Central memory CD8-positive, alpha-beta T cell (primary cell): ENCODE data around the gene GPRIN1.

Experiments
- ATAC-seq: fragments of 150-1000 bp; cut with Tn5 transposase; replicated peaks from 2 replicates; pipeline ENCODE4 v1.10.0; 2022; ENCODE audit warnings: mild to moderate bottlenecking, moderate FRiP score, moderate number of reproducible peaks; ENCODE audit not compliant: poor library complexity, severe bottlenecking; ENCODE audit errors: extremely low read depth
- DNase-seq, 2 donors: peaks; one replicate each; pipeline ENCODE4 v3.0.0; 2021; ENCODE audit warnings: low spot score in 2 of 2
- H3K27ac Mint-ChIP-seq: one replicate; pipeline ENCODE4 v1.8.0; 2022; ENCODE audit warnings: low read depth, mild to moderate bottlenecking, moderate library complexity, mixed read lengths
- H3K27me3 Mint-ChIP-seq: one replicate; pipeline ENCODE4 v1.8.0; 2022; ENCODE audit warnings: mixed read lengths
- H3K36me3 Mint-ChIP-seq: one replicate; pipeline ENCODE4 v1.8.0; 2022; ENCODE audit warnings: mild to moderate bottlenecking, moderate library complexity, mixed read lengths; ENCODE audit not compliant: insufficient read depth
- H3K4me1 Mint-ChIP-seq: one replicate; pipeline ENCODE4 v1.8.0; 2022; ENCODE audit warnings: mixed read lengths
- H3K4me3 Mint-ChIP-seq: one replicate; pipeline ENCODE4 v1.8.0; 2022; ENCODE audit warnings: mild to moderate bottlenecking, moderate library complexity, mixed read lengths
- H3K9me3 Mint-ChIP-seq: one replicate; pipeline ENCODE4 v1.8.0; 2022; ENCODE audit warnings: mixed read lengths

Gene GPRIN1

DNA sequence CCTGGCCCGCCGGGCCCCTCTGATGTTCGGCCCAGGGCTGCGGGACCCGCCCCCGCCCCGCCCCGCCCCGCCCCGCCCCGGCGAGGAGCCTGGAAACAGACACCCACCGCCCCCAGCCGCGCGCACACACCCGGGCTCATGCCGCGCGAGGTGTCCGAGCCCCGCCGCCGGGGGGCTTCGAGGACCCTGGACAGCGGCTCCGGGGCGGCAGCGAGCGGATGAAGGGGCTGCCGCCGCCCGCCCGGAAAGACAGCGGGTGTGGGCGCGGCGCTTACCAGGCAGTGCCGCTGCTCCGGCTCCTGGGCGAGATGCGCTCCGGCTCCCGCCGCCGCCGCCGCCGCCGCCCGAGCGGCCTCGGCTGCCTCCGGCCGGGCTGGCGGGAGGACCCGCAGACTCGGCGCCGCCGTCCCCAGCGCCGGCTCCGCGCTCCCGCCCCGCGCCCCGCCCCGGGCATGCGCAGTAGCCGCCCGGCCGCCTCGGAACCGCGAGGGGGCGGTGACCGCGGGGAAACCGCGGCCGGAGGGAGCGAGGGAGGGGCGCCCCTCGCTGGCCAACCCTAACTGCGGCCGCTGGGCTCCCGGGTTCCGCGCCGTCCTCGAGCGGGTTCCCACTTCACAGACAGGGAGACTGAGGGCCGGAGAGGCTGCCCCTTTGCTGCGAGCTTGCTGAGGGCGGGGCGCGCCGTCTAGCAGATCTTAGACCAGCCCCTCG lies at the start of gene GPRIN1:
GPRIN1 (minus strand) TSS at position 433 of the 711 bp plus-strand sequence. CDS start 10,322 bp downstream, outside the sequence.
- peaks cover 2% of the 10 kb centered on the region for H3K36me3 Mint-ChIP-seq
- peaks cover 29% of the 10 kb centered on the region for H3K27me3 Mint-ChIP-seq
- H3K9me3 Mint-ChIP-seq, result no peaks in the 10 kb centered on the region
- peak within 1 kb of the TSS; percentile 85 for H3K4me3 Mint-ChIP-seq
- peak in 1 of 2 donors; percentile 28 for DNase-seq
- peak; percentile 75 for ATAC-seq
- H3K4me1 Mint-ChIP-seq, result peaks cover 9% of the 10 kb centered on the region
- H3K27ac Mint-ChIP-seq, result peak within 1 kb of the TSS; percentile 52

DNA sequence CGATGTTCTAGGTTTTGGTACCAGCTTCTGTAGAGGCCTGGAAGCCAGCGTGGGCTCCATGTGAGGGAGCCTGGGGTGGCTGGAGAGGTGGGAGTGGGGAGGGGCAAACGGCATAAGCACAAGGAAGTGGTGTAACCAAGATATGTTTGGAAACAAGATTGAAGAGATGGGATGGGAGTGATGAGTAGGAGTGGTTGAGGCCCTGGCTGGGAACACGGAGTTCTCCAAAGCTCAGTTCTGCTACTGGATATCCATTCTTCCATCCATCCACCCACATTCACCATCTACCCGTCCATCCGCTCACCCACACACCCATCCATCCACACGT lies 49.5 kb upstream of the GPRIN1 start:
- peaks cover 18% of the 10 kb centered on the region for H3K4me1 Mint-ChIP-seq
- peaks cover 7% of the 10 kb centered on the region for H3K36me3 Mint-ChIP-seq
- peak overlapping the region; percentile 73 for H3K4me3 Mint-ChIP-seq
- DNase-seq (no peak), ATAC-seq (no peak)
- no peak overlapping the region for H3K27ac Mint-ChIP-seq
- peaks cover 10% of the 10 kb centered on the region for H3K27me3 Mint-ChIP-seq
- no peaks in the 10 kb centered on the region for H3K9me3 Mint-ChIP-seq

DNA sequence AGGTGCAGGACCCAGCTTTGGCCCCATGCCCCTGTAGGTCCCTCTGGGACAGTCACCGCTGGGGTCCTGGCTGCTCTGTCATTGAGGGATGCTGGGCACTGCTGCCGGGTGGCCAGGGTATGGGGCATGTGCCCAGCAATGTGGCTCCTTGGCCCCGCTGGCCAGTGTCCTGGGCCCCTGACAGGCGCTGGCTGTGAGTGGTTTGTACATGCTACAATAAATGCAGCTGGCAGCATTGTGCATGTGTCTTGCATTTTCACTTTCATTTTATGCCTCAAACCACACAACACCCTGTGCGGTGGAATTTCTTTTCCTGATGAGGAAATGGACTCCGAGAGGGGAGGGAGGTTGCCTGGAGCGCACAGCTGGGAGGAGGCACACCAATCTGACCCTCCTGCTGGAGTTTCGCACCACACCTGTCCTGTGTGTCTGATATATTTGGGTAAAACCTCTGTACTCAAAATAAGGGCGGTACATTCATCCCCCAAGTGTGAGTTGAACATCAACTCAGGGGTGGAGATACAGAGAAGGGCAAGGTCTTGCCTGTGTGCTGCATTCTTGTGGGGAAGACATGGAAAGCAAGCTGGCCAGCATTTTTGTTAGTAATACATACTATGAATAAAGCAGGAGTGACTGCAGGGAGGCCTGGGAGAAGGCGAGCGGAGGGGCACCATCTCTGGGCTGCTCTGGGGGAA lies 49.0 kb upstream of the GPRIN1 start:
- peaks cover 20% of the 10 kb centered on the region for H3K4me1 Mint-ChIP-seq
- peak overlapping the region; percentile 73 for H3K4me3 Mint-ChIP-seq
- H3K27ac Mint-ChIP-seq, result peak overlapping the region; percentile 69
- no peak for DNase-seq
- peaks cover 7% of the 10 kb centered on the region for H3K36me3 Mint-ChIP-seq
- peak; percentile 55 for ATAC-seq
- H3K9me3 Mint-ChIP-seq, result no peaks in the 10 kb centered on the region
- H3K27me3 Mint-ChIP-seq, result peaks cover 5% of the 10 kb centered on the region

DNA sequence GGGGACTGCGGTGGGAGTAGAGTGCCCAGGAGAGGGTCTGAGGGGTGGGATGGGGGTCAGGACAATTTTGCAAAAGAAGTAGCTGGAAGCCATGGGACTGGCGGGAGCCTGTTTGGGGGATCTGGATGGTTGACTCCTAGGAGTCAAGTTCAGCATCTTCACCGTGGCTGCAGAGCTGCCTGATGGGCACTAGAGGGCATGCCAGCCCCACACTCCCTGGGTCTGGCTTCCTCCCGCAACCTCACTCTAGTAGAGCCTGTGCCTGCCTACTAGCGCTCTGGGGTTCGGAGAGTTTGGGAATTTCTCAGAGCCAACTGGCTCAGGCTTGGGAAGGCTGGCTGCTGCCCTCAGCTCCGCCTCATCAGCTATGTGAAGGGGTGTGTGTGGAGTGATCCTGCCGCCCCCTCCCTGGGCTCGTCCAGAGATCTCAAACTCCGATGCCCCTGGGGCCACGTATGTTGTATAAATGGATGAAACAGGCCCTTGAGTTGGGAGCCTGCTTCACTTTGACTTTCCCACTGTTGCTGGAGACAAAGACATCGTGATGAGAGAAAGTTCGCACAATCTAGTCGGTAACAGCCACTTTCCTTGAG lies 48.1 kb upstream of the GPRIN1 start:
- ATAC-seq (peak; percentile 57), DNase-seq (peak; percentile 43 to 45)
- Mint-ChIP-seq H3K36me3 (peaks cover 10% of the 10 kb centered on the region), H3K4me3 (peak overlapping the region; percentile 73), H3K4me1 (peaks cover 28% of the 10 kb centered on the region), H3K27me3 (no peaks in the 10 kb centered on the region), H3K27ac (peak overlapping the region; percentile 17), H3K9me3 (no peaks in the 10 kb centered on the region)

DNA sequence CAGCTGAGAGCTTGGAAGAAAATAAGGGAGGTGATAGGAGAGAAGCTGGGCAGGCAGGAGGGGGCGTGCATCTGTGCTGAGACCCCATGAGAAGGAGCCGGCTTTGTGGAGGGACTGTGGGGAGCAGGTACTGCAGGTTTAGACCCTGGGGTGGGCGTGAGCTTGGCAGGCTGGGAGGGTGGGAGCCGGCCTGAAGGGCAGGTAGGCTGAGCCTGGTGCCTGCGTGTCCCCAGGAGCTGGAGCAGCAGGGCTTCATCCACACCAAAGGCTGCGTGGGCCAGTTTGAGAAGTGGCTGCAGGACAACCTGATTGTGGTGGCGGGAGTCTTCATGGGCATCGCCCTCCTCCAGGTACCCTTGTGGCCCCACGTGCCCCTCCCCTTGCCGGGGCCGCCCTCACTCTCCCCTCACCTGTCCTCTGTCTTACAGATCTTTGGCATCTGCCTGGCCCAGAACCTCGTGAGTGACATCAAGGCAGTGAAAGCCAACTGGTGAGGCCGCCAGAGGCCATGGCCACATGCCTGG lies 46.6 kb upstream of the GPRIN1 start:
- ATAC-seq (no peak), DNase-seq (no peak)
- Mint-ChIP-seq H3K4me3 (no peak overlapping the region), H3K27ac (no peak overlapping the region), H3K36me3 (peaks cover 10% of the 10 kb centered on the region), H3K27me3 (no peaks in the 10 kb centered on the region), H3K4me1 (peaks cover 39% of the 10 kb centered on the region), H3K9me3 (no peaks in the 10 kb centered on the region)

- peaks cover 10% of the 10 kb centered on the region for H3K36me3 Mint-ChIP-seq
- H3K4me3 Mint-ChIP-seq, result no peak overlapping the region
- DNase-seq (no peak), ATAC-seq (no peak)
- H3K27ac Mint-ChIP-seq, result no peak overlapping the region
- no peaks in the 10 kb centered on the region for H3K9me3 Mint-ChIP-seq
- H3K27me3 Mint-ChIP-seq, result no peaks in the 10 kb centered on the region
- H3K4me1 Mint-ChIP-seq, result peaks cover 44% of the 10 kb centered on the region
Observed at GRCh38 chr5:176654856-176655255, 44.9 kb upstream of the GPRIN1 start.

DNA sequence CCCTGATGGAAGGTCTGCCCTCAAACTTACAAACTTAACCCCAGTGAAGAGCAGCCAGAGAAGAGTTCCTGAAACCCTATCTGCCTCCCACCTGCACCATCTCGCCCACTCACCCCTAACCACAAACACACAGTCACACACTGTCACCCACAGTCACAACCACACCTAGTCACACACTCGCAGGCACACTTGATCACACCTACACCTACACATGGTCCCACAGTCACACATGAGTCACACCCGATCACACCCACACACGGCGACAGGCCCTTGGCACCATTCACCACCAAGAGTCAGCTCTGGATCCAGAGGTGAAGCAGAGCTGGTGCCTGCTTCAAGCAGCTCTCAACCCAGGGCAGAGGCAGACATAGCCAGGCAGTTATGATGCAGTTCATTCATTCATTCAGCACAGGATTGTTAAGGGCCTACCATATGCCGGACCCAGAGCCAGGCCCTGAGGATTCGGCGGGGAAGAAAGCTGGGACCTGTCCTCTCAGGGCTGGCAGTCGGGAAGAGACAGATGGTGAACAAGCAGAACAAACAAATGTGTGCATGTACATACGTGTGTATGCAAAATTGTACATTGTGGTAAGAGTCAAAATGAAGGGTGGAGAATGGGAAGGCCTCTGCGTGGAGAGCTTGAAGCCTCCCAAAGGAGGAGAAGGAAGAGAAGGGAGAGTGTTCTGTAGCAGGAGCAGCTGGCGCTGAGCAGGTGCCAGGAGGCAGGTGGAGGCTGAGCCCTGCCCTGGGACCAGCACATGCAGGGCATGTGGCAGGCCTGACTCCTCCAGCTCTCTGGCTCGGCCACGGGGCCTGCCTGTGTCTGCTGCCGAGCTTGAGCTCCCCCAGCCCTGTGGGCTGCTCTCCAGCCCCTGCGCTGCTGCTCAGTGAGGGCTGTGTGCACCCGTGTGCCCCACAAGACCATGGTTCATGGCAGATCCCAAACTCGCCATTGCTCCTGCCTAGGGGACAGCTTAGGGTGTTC lies 43.7 kb upstream of the GPRIN1 start:
- DNase-seq, result peak in 1 of 2 donors; percentile 28
- peaks cover 9% of the 10 kb centered on the region for H3K36me3 Mint-ChIP-seq
- no peaks in the 10 kb centered on the region for H3K27me3 Mint-ChIP-seq
- peak overlapping the region; percentile 75 for H3K27ac Mint-ChIP-seq
- no peak overlapping the region for H3K4me3 Mint-ChIP-seq
- peak; percentile 30 for ATAC-seq
- H3K9me3 Mint-ChIP-seq, result no peaks in the 10 kb centered on the region
- peaks cover 43% of the 10 kb centered on the region for H3K4me1 Mint-ChIP-seq

DNA sequence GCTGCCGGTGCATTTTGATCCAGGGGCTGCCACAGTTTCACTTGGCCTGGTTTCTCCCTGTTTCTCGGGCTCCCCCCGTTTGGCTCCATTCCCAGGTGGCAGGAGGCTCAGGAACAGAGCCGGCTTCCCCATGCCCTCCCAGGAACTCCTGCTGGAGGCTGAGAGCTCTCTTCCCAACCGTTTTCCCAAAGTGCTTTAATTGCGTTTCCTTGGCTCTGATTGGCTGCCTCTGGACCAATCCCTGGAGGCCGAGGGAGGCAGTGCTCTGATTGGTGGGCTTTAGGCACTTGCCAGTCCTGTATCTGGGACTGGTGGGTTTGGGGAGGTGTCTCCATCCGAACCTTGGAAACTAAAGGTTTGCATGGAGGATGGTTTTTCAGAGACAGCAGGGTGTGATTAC lies 42.2 kb upstream of the GPRIN1 start:
- ATAC-seq, result no peak
- Mint-ChIP-seq H3K27ac (no peak overlapping the region), H3K4me1 (peaks cover 48% of the 10 kb centered on the region), H3K4me3 (no peak overlapping the region), H3K9me3 (no peaks in the 10 kb centered on the region), H3K27me3 (no peaks in the 10 kb centered on the region), H3K36me3 (peaks cover 9% of the 10 kb centered on the region)
- no peak for DNase-seq

DNA sequence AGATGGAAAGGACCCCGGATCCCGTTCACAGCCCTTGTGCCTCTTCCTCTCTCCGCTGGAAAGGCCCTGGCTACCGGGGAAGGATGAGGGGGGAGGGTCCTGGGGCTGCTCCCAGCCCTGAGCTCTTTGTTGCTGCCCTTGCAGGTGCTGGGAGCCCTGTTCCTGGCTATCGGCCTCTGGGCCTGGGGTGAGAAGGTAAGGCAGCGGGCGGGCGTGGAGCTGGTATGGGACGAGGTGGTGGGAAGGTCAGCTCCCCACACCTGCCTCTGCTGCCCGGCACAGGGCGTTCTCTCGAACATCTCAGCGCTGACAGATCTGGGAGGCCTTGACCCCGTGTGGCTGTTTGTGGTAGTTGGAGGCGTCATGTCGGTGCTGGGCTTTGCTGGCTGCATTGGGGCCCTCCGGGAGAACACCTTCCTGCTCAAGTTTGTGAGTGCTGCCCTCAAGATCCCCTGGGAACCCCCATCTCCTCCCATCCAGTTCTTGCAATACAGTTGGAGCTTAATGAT lies 41.6 kb upstream of the GPRIN1 start:
- Mint-ChIP-seq H3K27ac (peak overlapping the region; percentile 16), H3K36me3 (peaks cover 9% of the 10 kb centered on the region), H3K27me3 (no peaks in the 10 kb centered on the region), H3K4me3 (no peak overlapping the region), H3K9me3 (no peaks in the 10 kb centered on the region), H3K4me1 (peaks cover 53% of the 10 kb centered on the region)
- ATAC-seq (no peak), DNase-seq (no peak)

- H3K4me1 Mint-ChIP-seq, result peaks cover 62% of the 10 kb centered on the region
- no peaks in the 10 kb centered on the region for H3K27me3 Mint-ChIP-seq
- H3K4me3 Mint-ChIP-seq, result no peak overlapping the region
- ATAC-seq (no peak), DNase-seq (no peak)
- H3K9me3 Mint-ChIP-seq, result no peaks in the 10 kb centered on the region
- H3K27ac Mint-ChIP-seq, result peak overlapping the region; percentile 41
- H3K36me3 Mint-ChIP-seq, result peaks cover 7% of the 10 kb centered on the region
Observed at GRCh38 chr5:176650354-176650884, 40.5 kb upstream of the GPRIN1 start.

DNA sequence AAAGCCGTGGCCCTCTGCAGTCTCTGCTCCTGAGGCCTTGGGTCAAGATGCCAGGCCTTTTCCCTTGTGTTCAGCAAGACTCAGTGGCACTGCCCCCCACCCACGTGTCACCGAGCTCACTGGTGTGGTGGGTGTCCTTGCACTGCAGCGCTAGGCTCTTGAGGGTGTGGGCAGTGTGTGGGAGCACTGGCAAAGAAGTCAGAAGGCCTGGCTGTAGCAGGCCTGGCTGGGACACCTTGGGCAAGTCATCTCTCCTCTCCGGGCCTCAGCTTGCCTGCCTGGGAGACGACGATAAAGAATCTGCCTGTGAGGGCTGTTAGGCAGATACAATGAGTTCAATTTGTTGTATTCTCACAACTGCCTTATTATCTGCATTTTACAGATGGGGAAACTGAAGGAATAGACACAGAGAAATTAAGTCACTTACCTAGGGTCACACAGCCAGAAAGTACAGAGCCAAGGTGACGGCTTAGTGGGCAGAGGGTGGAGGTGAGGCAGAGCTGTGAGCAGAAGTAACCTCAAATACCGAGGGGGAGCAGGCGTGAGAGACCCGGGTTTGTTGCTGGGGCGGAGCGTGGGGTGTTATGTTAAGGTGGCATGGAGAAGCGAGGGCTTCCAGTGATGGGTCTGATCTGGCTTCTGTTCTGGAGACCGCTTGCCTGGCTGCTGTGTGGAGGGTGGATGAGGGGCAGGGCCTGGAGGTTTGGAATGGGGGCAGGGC lies 38.7 kb upstream of the GPRIN1 start:
- H3K27me3 Mint-ChIP-seq, result no peaks in the 10 kb centered on the region
- peak overlapping the region; percentile 67 for H3K27ac Mint-ChIP-seq
- no peaks in the 10 kb centered on the region for H3K9me3 Mint-ChIP-seq
- peaks cover 64% of the 10 kb centered on the region for H3K4me1 Mint-ChIP-seq
- DNase-seq (peak in 1 of 2 donors; percentile 39), ATAC-seq (peak; percentile 45)
- peaks cover 7% of the 10 kb centered on the region for H3K36me3 Mint-ChIP-seq
- H3K4me3 Mint-ChIP-seq, result peak overlapping the region; percentile 73
